ENCODE data around the gene ASS1.

Gene ASS1

GRCh38 chr9:130451509-130452388 lies 7.0 kb downstream of the ASS1 start:
- Histone ChIP-seq H3K4me3 (ENCODE audit: insufficient read depth, low read length, poor library complexity, severe bottlenecking) (no peak overlapping the region), H3K27ac (ENCODE audit: low read depth, low read length) (no peak overlapping the region), H3K79me2 (ENCODE audit: insufficient read depth, low read length) (no peaks in the 10 kb centered on the region), H3F3A (ENCODE audit: insufficient read depth) (no peaks in the 10 kb centered on the region), H3K9me2 (replicated peaks; ENCODE audit: insufficient read depth, low read length) (no peaks in the 10 kb centered on the region), H3K4me2 (ENCODE audit: low read depth, low read length, poor library complexity, severe bottlenecking) (no peak overlapping the region), H3K9me3 (ENCODE audit: insufficient read depth, low read length) (no peaks in the 10 kb centered on the region), H3K27me3 (ENCODE audit: low read length) (no peaks in the 10 kb centered on the region), H2AFZ (ENCODE audit: low read depth, low read length, severe bottlenecking) (no peak overlapping the region), H4K20me1 (ENCODE audit: low read depth, low read length) (no peaks in the 10 kb centered on the region), H3K9ac (ENCODE audit: low read length) (no peak overlapping the region), H3K36me3 (ENCODE audit: low read length) (no peaks in the 10 kb centered on the region)
- TF ChIP-seq CTCF (IDR thresholded peaks at IDR 0.05; ENCODE audit: insufficient read depth, low read length, poor library complexity, severe bottlenecking) (no peak), EZH2phosphoT487 (conservative IDR thresholded peaks at IDR 0.05; ENCODE audit: low read length) (no peak)

GRCh38 chr9:130452835-130453234 lies 8.1 kb downstream of the ASS1 start:
- Histone ChIP-seq H3K4me3 (ENCODE audit: insufficient read depth, low read length, poor library complexity, severe bottlenecking) (no peak overlapping the region), H2AFZ (ENCODE audit: low read depth, low read length, severe bottlenecking) (no peak overlapping the region), H3K36me3 (ENCODE audit: low read length) (no peaks in the 10 kb centered on the region), H3F3A (ENCODE audit: insufficient read depth) (no peaks in the 10 kb centered on the region), H3K4me2 (ENCODE audit: low read depth, low read length, poor library complexity, severe bottlenecking) (no peak overlapping the region), H4K20me1 (ENCODE audit: low read depth, low read length) (no peaks in the 10 kb centered on the region), H3K27ac (ENCODE audit: low read depth, low read length) (no peak overlapping the region), H3K9ac (ENCODE audit: low read length) (no peak overlapping the region), H3K79me2 (ENCODE audit: insufficient read depth, low read length) (no peaks in the 10 kb centered on the region), H3K9me2 (replicated peaks; ENCODE audit: insufficient read depth, low read length) (no peaks in the 10 kb centered on the region), H3K9me3 (ENCODE audit: insufficient read depth, low read length) (no peaks in the 10 kb centered on the region), H3K27me3 (ENCODE audit: low read length) (no peaks in the 10 kb centered on the region)
- TF ChIP-seq EZH2phosphoT487 (conservative IDR thresholded peaks at IDR 0.05; ENCODE audit: low read length), result no peak
- no peak for TF ChIP-seq CTCF (IDR thresholded peaks at IDR 0.05; ENCODE audit: insufficient read depth, low read length, poor library complexity, severe bottlenecking)

GRCh38 chr9:130453487-130453886 lies 8.7 kb downstream of the ASS1 start:
- no peaks in the 10 kb centered on the region for H3K27me3 ChIP-seq (ENCODE audit: low read length)
- H3K4me2 ChIP-seq (ENCODE audit: low read depth, low read length, poor library complexity, severe bottlenecking), result no peak overlapping the region
- no peaks in the 10 kb centered on the region for H3K9me3 ChIP-seq (ENCODE audit: insufficient read depth, low read length)
- no peaks in the 10 kb centered on the region for H3K36me3 ChIP-seq (ENCODE audit: low read length)
- no peaks in the 10 kb centered on the region for H3K79me2 ChIP-seq (ENCODE audit: insufficient read depth, low read length)
- TF ChIP-seq EZH2phosphoT487 (conservative IDR thresholded peaks at IDR 0.05; ENCODE audit: low read length), result no peak
- no peak for TF ChIP-seq CTCF (IDR thresholded peaks at IDR 0.05; ENCODE audit: insufficient read depth, low read length, poor library complexity, severe bottlenecking)
- H3K27ac ChIP-seq (ENCODE audit: low read depth, low read length), result no peak overlapping the region
- H3F3A ChIP-seq (ENCODE audit: insufficient read depth), result no peaks in the 10 kb centered on the region
- H3K9me2 ChIP-seq (replicated peaks; ENCODE audit: insufficient read depth, low read length), result no peaks in the 10 kb centered on the region
- H3K4me3 ChIP-seq (ENCODE audit: insufficient read depth, low read length, poor library complexity, severe bottlenecking), result no peak overlapping the region
- no peaks in the 10 kb centered on the region for H4K20me1 ChIP-seq (ENCODE audit: low read depth, low read length)
- no peak overlapping the region for H3K9ac ChIP-seq (ENCODE audit: low read length)
- no peak overlapping the region for H2AFZ ChIP-seq (ENCODE audit: low read depth, low read length, severe bottlenecking)

All from SU-DHL-6 (cell line).